GM12878 (cell line): Measurements from ENCODE around the gene GET3. TPM values are rescaled to one million over a fixed set of nuclear protein-coding genes. Genes with fewer than 3 reads are reported as not detected.
A peak's percentile ranks its signal among the peaks of the same experiment; 100 is the strongest.

ENCODE experiments used
- ATAC-seq: fragments of 200-7000 bp; cut with Tn5 transposase; 3 replicates; pipeline ENCODE4 v1.9.1; 2020; ENCODE audit warnings: mild to moderate bottlenecking, moderate library complexity
- BruUV-seq: library from RNA; stranded (reverse); fragments of 400-500 nt; replicated peaks from 2 replicates; lab custom pipeline; 2021; lab: Mats Ljungman, UMichigan
- CTCF ChIA-PET: fragments of 300-600 bp; sonication (Branson Sonifier 250); formaldehyde crosslinking; extraction: SDS; loops from one replicate; lab custom pipeline; 2021; ENCODE audit warnings: inconsistent platforms; lab: Yijun Ruan, JAX
- POLR2A ChIA-PET: fragments of 350-600 bp; formaldehyde crosslinking; extraction: SDS; loops from one replicate; lab custom pipeline; 2021; ENCODE audit warnings: inconsistent platforms; lab: Charles Lee
- RAD21 ChIA-PET: fragments of 300-600 bp; sonication (Branson Sonifier 250); formaldehyde crosslinking; loops from one replicate; lab custom pipeline; 2023; ENCODE audit warnings: antibody characterized with exemption; ENCODE audit not compliant: unreplicated experiment; lab: Charles Lee
- SMC1A ChIA-PET: fragments of 300-600 bp; sonication (Branson Sonifier 250); formaldehyde crosslinking; loops from one replicate; lab custom pipeline; 2023; ENCODE audit not compliant: unreplicated experiment, uncharacterized antibody; lab: Charles Lee
- DNase-seq: peaks from one replicate; pipeline ENCODE4 v3.0.0-alpha.2; 2011; ENCODE audit warnings: low read depth, low spot score
- FAIRE-seq: peaks from 3 replicates; lab custom pipeline; 2011; peaks lifted over from hg19 to GRCh38; lab: Jason Lieb, UNC
- H2AFZ ChIP-seq: 2 replicates; pipeline ENCODE4 v1.6.0; 2011; ENCODE audit warnings: low read depth, low read length, control low read depth; ENCODE audit not compliant: control insufficient read depth
- H3K27ac ChIP-seq: 2 replicates; pipeline ENCODE4 v1.5.1; 2011; ENCODE audit warnings: control low read depth; ENCODE audit not compliant: control insufficient read depth, insufficient read depth
- H3K27me3 ChIP-seq, 2 experiments: replicated peaks in 1 of 2; 2 replicates each; pipeline versions ENCODE4 v1.6.0 to v1.6.1; 2011; ENCODE audit warnings: low read length in 1 of 2; ENCODE audit not compliant: control insufficient read depth in 2 of 2, insufficient read depth in 2 of 2
- H3K36me3 ChIP-seq, 2 experiments: 2 replicates each; pipeline ENCODE4 v1.5.1; 2011; ENCODE audit warnings: low read length in 1 of 2; ENCODE audit not compliant: control insufficient read depth in 2 of 2, insufficient read depth in 2 of 2
- H3K4me1 ChIP-seq: 2 replicates; pipeline ENCODE4 v1.6.1; 2011; ENCODE audit warnings: mild to moderate bottlenecking, low read length, moderate library complexity, mixed read lengths; ENCODE audit not compliant: control insufficient read depth, insufficient read depth
- H3K4me2 ChIP-seq: 2 replicates; pipeline ENCODE4 v1.6.0; 2011; ENCODE audit warnings: control low read depth; ENCODE audit not compliant: control insufficient read depth, insufficient read depth
- H3K4me3 ChIP-seq: fragments of 200-600 bp; sonication (generic); 2 replicates; pipeline ENCODE4 v1.5.1; 2016
- H3K79me2 ChIP-seq: 2 replicates; pipeline ENCODE4 v1.6.0; 2011; ENCODE audit warnings: low read length; ENCODE audit not compliant: control insufficient read depth, insufficient read depth
- H3K9ac ChIP-seq: 2 replicates; pipeline ENCODE4 v1.8.0; 2011; ENCODE audit warnings: low read length, control low read depth, mixed read lengths; ENCODE audit not compliant: control insufficient read depth, insufficient read depth
- H3K9me3 ChIP-seq: replicated peaks from 3 replicates; pipeline ENCODE4 v1.5.1; 2011; ENCODE audit warnings: mild to moderate bottlenecking, low read length; ENCODE audit not compliant: control insufficient read depth, insufficient read depth
- H4K20me1 ChIP-seq: 2 replicates; pipeline ENCODE4 v1.6.0; 2011; ENCODE audit not compliant: control insufficient read depth, insufficient read depth
- BCL3 ChIP-seq: IDR thresholded peaks from 2 replicates; pipeline ENCODE4 v1.6.1; 2011; ENCODE audit warnings: borderline replicate concordance, low read depth, mild to moderate bottlenecking, moderate library complexity, low read length; ENCODE audit not compliant: insufficient read depth, poor library complexity, severe bottlenecking
- BHLHE40 ChIP-seq, 2 experiments: fragments of 450-650 bp in 1 of 2; IDR thresholded peaks; 2 replicates each; pipeline ENCODE4 v1.6.1; 2011 to 2017; ENCODE audit warnings: low read depth in 2 of 2, borderline replicate concordance in 1 of 2, improper control_type of control experiment in 1 of 2, low read length in 1 of 2, mild to moderate bottlenecking in 1 of 2
- BMI1 ChIP-seq: fragments of 450-650 bp; IDR thresholded peaks from 2 replicates; pipeline ENCODE4 v1.6.1; 2016; ENCODE audit warnings: mild to moderate bottlenecking, moderate library complexity, borderline replicate concordance
- CBX3 ChIP-seq: fragments of 200-600 bp; sonication (generic); IDR thresholded peaks from 2 replicates; pipeline ENCODE4 v1.6.1; 2016; ENCODE audit warnings: low read depth, borderline replicate concordance
- CHD2 ChIP-seq: IDR thresholded peaks from 2 replicates; pipeline ENCODE4 v1.6.1; 2011; ENCODE audit warnings: low read depth, low read length, improper control_type of control experiment, borderline replicate concordance
- CHD4 ChIP-seq: fragments of 200-600 bp; sonication (generic); IDR thresholded peaks from 2 replicates; pipeline ENCODE4 v1.6.1; 2016; ENCODE audit warnings: mild to moderate bottlenecking
- FOXK2 ChIP-seq: fragments of 450-650 bp; IDR thresholded peaks from 2 replicates; pipeline ENCODE4 v1.6.1; 2017; ENCODE audit warnings: mild to moderate bottlenecking, moderate library complexity
- GATAD2B ChIP-seq: fragments of 450-650 bp; conservative IDR thresholded peaks from 2 replicates; pipeline ENCODE4 v1.6.1; 2017; ENCODE audit warnings: low read depth, mild to moderate bottlenecking, moderate library complexity
- IKZF1 ChIP-seq: fragments of 450-650 bp; conservative IDR thresholded peaks from 2 replicates; pipeline ENCODE4 v1.6.1; 2017; ENCODE audit warnings: antibody characterized with exemption, mild to moderate bottlenecking
- POLR2AphosphoS5 ChIP-seq: IDR thresholded peaks from 2 replicates; pipeline ENCODE4 v1.6.1; 2011; ENCODE audit warnings: mild to moderate bottlenecking, low read length, inconsistent platforms
- RAD21 ChIP-seq: IDR thresholded peaks from 2 replicates; pipeline ENCODE4 v1.6.1; 2011; ENCODE audit warnings: mild to moderate bottlenecking, low read depth, low read length, moderate library complexity; ENCODE audit not compliant: insufficient read depth
- SMARCA5 ChIP-seq: fragments of 450-650 bp; IDR thresholded peaks from 2 replicates; pipeline ENCODE4 v1.6.1; 2017; ENCODE audit warnings: mild to moderate bottlenecking
- TCF12 ChIP-seq: IDR thresholded peaks from 2 replicates; pipeline ENCODE4 v1.6.1; 2011; ENCODE audit warnings: low read depth, mild to moderate bottlenecking, low read length
- TCF3 ChIP-seq: IDR thresholded peaks from 2 replicates; pipeline ENCODE4 v1.6.1; 2012; ENCODE audit warnings: low read depth, mild to moderate bottlenecking, low read length, borderline replicate concordance; ENCODE audit not compliant: insufficient read depth
- YY1 ChIP-seq: IDR thresholded peaks from 2 replicates; pipeline ENCODE4 v1.6.1; 2011; ENCODE audit warnings: low read depth, mild to moderate bottlenecking, low read length
- ZNF217 ChIP-seq: fragments of 450-650 bp; IDR thresholded peaks from 2 replicates; pipeline ENCODE4 v1.6.1; 2017; ENCODE audit warnings: antibody characterized with exemption, mild to moderate bottlenecking
- ZNF384 ChIP-seq: IDR thresholded peaks from 2 replicates; pipeline ENCODE4 v1.6.1; 2012; ENCODE audit warnings: low read depth, mild to moderate bottlenecking, low read length, improper control_type of control experiment, borderline replicate concordance
- ZNF592 ChIP-seq: fragments of 450-650 bp; IDR thresholded peaks from 2 replicates; pipeline ENCODE4 v1.6.1; 2017; ENCODE audit warnings: mild to moderate bottlenecking, moderate library complexity
- WGBS: methylation state at CpG from one replicate; pipeline ENCODE4 v1.1.6; 2016; ENCODE audit warnings: low lambda C conversion rate; ENCODE audit not compliant: insufficient replicate concordance, insufficient coverage; ENCODE audit errors: missing lambda C conversion rate; 5-methylcytosine and 5-hydroxymethylcytosine counted together
- in situ Hi-C: fragments of 300-500 bp; cut with MboI; formaldehyde crosslinking; loops from 9 replicates; pipeline ENCODE4 v1.14.3; 2018; ENCODE audit warnings: mixed read lengths
- intact Hi-C: fragments of 100-400 bp; cut with micrococcal nuclease; formaldehyde crosslinking; loops from one replicate; pipeline ENCODE4 v1.14.2; 2022; ENCODE audit not compliant: unreplicated experiment
- polyA plus RNA-seq, 11 experiments: library from polyadenylated mRNA; depleted of rRNA in 4 of 11; unstranded in 6 of 11; stranded (reverse) in 5 of 11; fragments of >200 nt; fragmentation: Nextera tagmentation in 4 of 11; fragmentation: Illumina TruSeq in 1 of 11; extraction: Ambion mirVana in 4 of 11; extraction: Trizol in 1 of 11; gene quantifications; 1 replicate in 1 of 11; 2 replicates in 10 of 11; pipeline versions ENCODE4 v1.2.1 to v1.2.3, GENCODE V29; 2011 to 2016; ENCODE audit warnings: inconsistent platforms in 2 of 11, missing spikeins in 2 of 11, low read depth in 1 of 11
- total RNA-seq, 4 experiments: library from RNA; depleted of rRNA in 3 of 4; stranded (reverse); fragments of >200 nt in 3 of 4; fragmentation: Illumina TruSeq in 1 of 4; extraction: Trizol in 1 of 4; gene quantifications; 2 replicates each; pipeline versions ENCODE4 v1.2.1 to v1.2.3, GENCODE V29; 2013 to 2021

GET3 gene
- total and polyA plus RNA-seq, 10 of the 15 experiments (the other 5 are each of a cell fraction or from before 2014, with no cell fraction given): 14.5 to 144 (median 97.2) TPM

GRCh38 chr19:12766051-12766521 lies 28.8 kb downstream of the GET3 start:
- ATAC-seq (peak; percentile 94), FAIRE-seq (no peak), DNase-seq (no peak)
- Histone ChIP-seq H3K27ac (no peak overlapping the region), H4K20me1 (no peaks in the 10 kb centered on the region), H2AFZ (peak overlapping the region; percentile 47), H3K4me3 (peak overlapping the region; percentile 49; the same call in 1 of the 2 replicates), H3K4me1 (no peaks in the 10 kb centered on the region; the same call in 1 of the 2 replicates), H3K27me3 (no peaks in the 10 kb centered on the region; a peak in 1 of 4 replicates), H3K9ac (no peak overlapping the region), H3K79me2 (no peaks in the 10 kb centered on the region), H3K9me3 (no peaks in the 10 kb centered on the region), H3K36me3 (no peaks in the 10 kb centered on the region), H3K4me2 (peak overlapping the region; percentile 78)
- in situ Hi-C loops (loop anchor here (5.0 kb wide), 1 partner anchor 81 kb away; no protein-coding TSS in a partner anchor), intact Hi-C loops (loop anchor here (1.0 kb wide), 2 partner anchors 30 to 81 kb away; no protein-coding TSS in a partner anchor)
- ChIA-PET POLR2A (interaction anchor here (0.5 to 1.9 kb wide), 7 partner anchors 30 to 1062 kb away, joined by 3 to 7 read pairs (median 4); partner anchors contain the start of gene TNPO2), SMC1A (interaction anchor here (0.6 to 4.6 kb wide), 8 partner anchors 11 to 81 kb away, joined by 3 to 61 read pairs (median 4); no protein-coding TSS in a partner anchor), RAD21 (interaction anchor here (0.6 to 9.0 kb wide), 11 partner anchors 12 to 199 kb away, joined by 3 to 76 read pairs (median 4); partner anchors contain the start of gene RNASEH2A), CTCF (interaction anchor here (0.6 to 17.0 kb wide), 34 partner anchors 8 to 328 kb away, joined by 3 to 426 read pairs (median 4); partner anchors contain the start of genes DHPS, GET3, JUNB and PRDX2)
- BruUV-seq: no TSS peak
- WGBS: 3% methylated on average over 30 of the region's 30 CpGs
- TF ChIP-seq IKZF1: peak; percentile 79
- no peak for TF ChIP-seq ZNF592
- no peak for TF ChIP-seq ZNF217
- 0 out of 2 replicates have a peak, but pooled peaks have one; percentile 8 for TF ChIP-seq TCF12
- TF ChIP-seq BHLHE40 (IDR thresholded peaks at IDR 0.05; ENCODE audit: borderline replicate concordance in 1 of 2, low read depth in 2 of 2, low read length in 1 of 2): peak; percentile 28 to 47; a peak in 2 of 4 replicates
- no peak for TF ChIP-seq CBX3
- no peak for TF ChIP-seq BCL3
- no peak for TF ChIP-seq ZNF384
- TF ChIP-seq TCF3: 0 out of 2 replicates have a peak, but pooled peaks have one; percentile 31
- TF ChIP-seq SMARCA5: peak; percentile 39; the same call in 1 of the 2 replicates
- TF ChIP-seq BMI1: no peak
- no peak for TF ChIP-seq FOXK2
- TF ChIP-seq YY1: peak; percentile 72
- no peak for TF ChIP-seq POLR2AphosphoS5
- TF ChIP-seq GATAD2B: peak; percentile 30; the same call in 1 of the 2 replicates
- no peak for TF ChIP-seq CHD4
- peak; percentile 65 for TF ChIP-seq RAD21
- TF ChIP-seq CHD2: 0 out of 2 replicates have a peak, but pooled peaks have one; percentile 37
